ENCODE measurements around the gene BPIFA3. TPM values are rescaled to one million over a fixed set of nuclear protein-coding genes. Genes with fewer than 3 reads are reported as not detected.

Gene BPIFA3
- total RNA-seq, 2 experiments from 2014 or later, result not detected

- CTCF ChIA-PET, result interaction anchor here (2.0 kb wide), 1 partner anchor 12 kb away, joined by 6 read pairs; no protein-coding TSS in a partner anchor
- no peaks in the 10 kb centered on the region for H3K36me3 Mint-ChIP-seq
Measured at GRCh38 chr20:33275215-33275614, 58.1 kb downstream of the BPIFA3 start.

GRCh38 chr20:33275871-33276270, 58.7 kb downstream of the BPIFA3 start:
- no peaks in the 10 kb centered on the region for H3K4me1 Mint-ChIP-seq (ENCODE audit: low read depth)
- ChIA-PET POLR2A (no interaction called here), CTCF (no interaction called here)
- no peaks in the 10 kb centered on the region for H3K36me3 Mint-ChIP-seq
- no peak for DNase-seq
- peaks cover 5% of the 10 kb centered on the region for H3K27me3 Mint-ChIP-seq
- H3K9me3 Mint-ChIP-seq, result no peaks in the 10 kb centered on the region
- H3K27ac Mint-ChIP-seq, result no peak overlapping the region
- intact Hi-C loops (cut with micrococcal nuclease), result no loop called here
- no peak overlapping the region for H3K4me3 Mint-ChIP-seq

More at GRCh38 chr20:33275215-33275614, 58.1 kb downstream of the BPIFA3 start:
- Mint-ChIP-seq H3K27me3 (peaks cover 5% of the 10 kb centered on the region), H3K4me3 (no peak overlapping the region), H3K27ac (no peak overlapping the region), H3K9me3 (no peaks in the 10 kb centered on the region), H3K4me1 (ENCODE audit: low read depth) (no peaks in the 10 kb centered on the region)
- POLR2A ChIA-PET, result no interaction called here
- DNase-seq, result no peak
- intact Hi-C loops (cut with micrococcal nuclease), result no loop called here

- no peak for DNase-seq
- peaks cover 5% of the 10 kb centered on the region for H3K27me3 Mint-ChIP-seq
- H3K4me1 Mint-ChIP-seq (ENCODE audit: low read depth), result no peaks in the 10 kb centered on the region
- intact Hi-C loops (cut with micrococcal nuclease), result no loop called here
- H3K4me3 Mint-ChIP-seq, result no peak overlapping the region
- no peaks in the 10 kb centered on the region for H3K36me3 Mint-ChIP-seq
- no peaks in the 10 kb centered on the region for H3K9me3 Mint-ChIP-seq
- POLR2A ChIA-PET, result no interaction called here
- CTCF ChIA-PET, result no interaction called here
- no peak overlapping the region for H3K27ac Mint-ChIP-seq
Measured at GRCh38 chr20:33276303-33277113, 59.4 kb downstream of the BPIFA3 start.

Other genes starting within 250 kb of the BPIFA3 start
- not detected for gene SUN5, start 212.9 kb upstream of the BPIFA3 start, total RNA-seq
- not detected for gene BPIFB2, start 209.6 kb upstream of the BPIFA3 start, total RNA-seq
- gene BPIFB6, start 185.7 kb upstream of the BPIFA3 start, total RNA-seq, result not detected
- gene BPIFB3, start 163.4 kb upstream of the BPIFA3 start, total RNA-seq, result not detected
- not detected for gene BPIFB4, start 137.7 kb upstream of the BPIFA3 start, total RNA-seq
- not detected for gene BPIFA2, start 49.2 kb upstream of the BPIFA3 start, total RNA-seq
- not detected for gene BPIFA1, start 18.6 kb downstream of the BPIFA3 start, total RNA-seq
- gene BPIFB1, start 65.9 kb downstream of the BPIFA3 start, total RNA-seq, result not detected
- gene CDK5RAP1, start 184.2 kb downstream of the BPIFA3 start, total RNA-seq, result 10 to 100 TPM; 39.6 to 40.3 TPM
- gene SNTA1, start 226.4 kb downstream of the BPIFA3 start, total RNA-seq, result 1 to 10 TPM; 5.6 to 5.7 TPM